ENCODE results near the gene CD1C. TPM values are rescaled to one million over a fixed set of nuclear protein-coding genes. Genes with fewer than 3 reads are reported as not detected.
"Not testable (repeated sequence)": the region's sequence is repeated elsewhere in the genome, so short reads cannot be mapped to it uniquely, and the experiment has no call there.

Gene CD1C
- total and polyA plus RNA-seq, 2 experiments from 2014 or later = not detected

GRCh38 chr1:158257888-158258287 is 31.8 kb upstream of the CD1C start:
- H3K9me3 ChIP-seq (ENCODE audit: low read depth) = no peaks in the 10 kb centered on the region
- H3K36me3 ChIP-seq (replicated peaks; ENCODE audit: insufficient read depth, low read depth) = no peaks in the 10 kb centered on the region
- no peaks in the 10 kb centered on the region for H4K20me1 ChIP-seq (ENCODE audit: insufficient read depth, poor library complexity, severe bottlenecking)
- H3K9me2 ChIP-seq (replicated peaks; ENCODE audit: insufficient read depth) = no peaks in the 10 kb centered on the region
- H3K27ac ChIP-seq = no peak overlapping the region
- no peak overlapping the region for H2AFZ ChIP-seq
- H3K4me2 ChIP-seq = no peak overlapping the region
- no peak for DNase-seq (ENCODE audit: low spot score)
- no peak for TF ChIP-seq EZH2phosphoT487 (IDR thresholded peaks at IDR 0.05; ENCODE audit: low read depth, severe bottlenecking, unreplicated experiment)
- TF ChIP-seq CTCF (IDR thresholded peaks at IDR 0.05; ENCODE audit: poor library complexity) = no peak
- no peak for TF ChIP-seq EZH2 (IDR thresholded peaks at IDR 0.05; ENCODE audit: borderline replicate concordance)
- 78% methylated on average over 2 of the region's 2 CpGs for WGBS (ENCODE audit: low lambda C conversion rate, missing lambda C conversion rate)
- H3K4me3 ChIP-seq = no peak overlapping the region
- H3K27me3 ChIP-seq = no peaks in the 10 kb centered on the region
- H3K4me1 ChIP-seq (ENCODE audit: insufficient read depth) = no peaks in the 10 kb centered on the region
- no peaks in the 10 kb centered on the region for H3K79me2 ChIP-seq

- Histone ChIP-seq H3K9me2 (replicated peaks; ENCODE audit: insufficient read depth) (no peaks in the 10 kb centered on the region), H3K4me3 (no peak overlapping the region), H3K27me3 (no peaks in the 10 kb centered on the region), H3K4me2 (no peak overlapping the region), H3K4me1 (ENCODE audit: insufficient read depth) (no peaks in the 10 kb centered on the region), H3K36me3 (replicated peaks; ENCODE audit: insufficient read depth, low read depth) (no peaks in the 10 kb centered on the region), H3K79me2 (no peaks in the 10 kb centered on the region), H4K20me1 (ENCODE audit: insufficient read depth, poor library complexity, severe bottlenecking) (no peaks in the 10 kb centered on the region), H2AFZ (no peak overlapping the region), H3K27ac (no peak overlapping the region), H3K9me3 (ENCODE audit: low read depth) (no peaks in the 10 kb centered on the region)
- DNase-seq (ENCODE audit: low spot score) = no peak
- TF ChIP-seq EZH2 (IDR thresholded peaks at IDR 0.05; ENCODE audit: borderline replicate concordance) = no peak
- no peak for TF ChIP-seq EZH2phosphoT487 (IDR thresholded peaks at IDR 0.05; ENCODE audit: low read depth, severe bottlenecking, unreplicated experiment)
- TF ChIP-seq CTCF (IDR thresholded peaks at IDR 0.05; ENCODE audit: poor library complexity) = no peak
- WGBS (ENCODE audit: low lambda C conversion rate, missing lambda C conversion rate) = 96% methylated on average over 1 of the region's 1 CpG
Measured at GRCh38 chr1:158259117-158259516, 30.6 kb upstream of the CD1C start.

GRCh38 chr1:158272681-158273080 is 17.0 kb upstream of the CD1C start:
- no peak overlapping the region for H3K4me3 ChIP-seq
- H3K36me3 ChIP-seq (replicated peaks; ENCODE audit: insufficient read depth, low read depth) = no peaks in the 10 kb centered on the region
- no peaks in the 10 kb centered on the region for H3K27me3 ChIP-seq
- no peaks in the 10 kb centered on the region for H3K9me2 ChIP-seq (replicated peaks; ENCODE audit: insufficient read depth)
- H3K79me2 ChIP-seq = no peaks in the 10 kb centered on the region
- H2AFZ ChIP-seq = no peak overlapping the region
- no peaks in the 10 kb centered on the region for H3K9me3 ChIP-seq (ENCODE audit: low read depth)
- H3K4me1 ChIP-seq (ENCODE audit: insufficient read depth) = no peaks in the 10 kb centered on the region
- H3K4me2 ChIP-seq = no peak overlapping the region
- TF ChIP-seq CTCF (IDR thresholded peaks at IDR 0.05; ENCODE audit: poor library complexity) = no peak
- no peak for TF ChIP-seq EZH2 (IDR thresholded peaks at IDR 0.05; ENCODE audit: borderline replicate concordance)
- TF ChIP-seq EZH2phosphoT487 (IDR thresholded peaks at IDR 0.05; ENCODE audit: low read depth, severe bottlenecking, unreplicated experiment) = no peak
- no peak overlapping the region for H3K27ac ChIP-seq
- no peaks in the 10 kb centered on the region for H4K20me1 ChIP-seq (ENCODE audit: insufficient read depth, poor library complexity, severe bottlenecking)
- no peak for DNase-seq (ENCODE audit: low spot score)

GRCh38 chr1:158274797-158275196 is 14.9 kb upstream of the CD1C start:
- Histone ChIP-seq H3K79me2 (no peaks in the 10 kb centered on the region), H3K27me3 (no peaks in the 10 kb centered on the region), H2AFZ (no peak overlapping the region), H3K9me3 (ENCODE audit: low read depth) (no peaks in the 10 kb centered on the region), H3K4me3 (no peak overlapping the region), H3K27ac (no peak overlapping the region), H3K4me1 (ENCODE audit: insufficient read depth) (no peaks in the 10 kb centered on the region), H3K4me2 (no peak overlapping the region), H4K20me1 (ENCODE audit: insufficient read depth, poor library complexity, severe bottlenecking) (no peaks in the 10 kb centered on the region), H3K36me3 (replicated peaks; ENCODE audit: insufficient read depth, low read depth) (no peaks in the 10 kb centered on the region), H3K9me2 (replicated peaks; ENCODE audit: insufficient read depth) (no peaks in the 10 kb centered on the region)
- TF ChIP-seq EZH2 (IDR thresholded peaks at IDR 0.05; ENCODE audit: borderline replicate concordance) (no peak), EZH2phosphoT487 (IDR thresholded peaks at IDR 0.05; ENCODE audit: low read depth, severe bottlenecking, unreplicated experiment) (no peak), CTCF (IDR thresholded peaks at IDR 0.05; ENCODE audit: poor library complexity) (no peak)
- WGBS (ENCODE audit: low lambda C conversion rate, missing lambda C conversion rate) = 86% methylated on average over 5 of the region's 5 CpGs
- no peak for DNase-seq (ENCODE audit: low spot score)

GRCh38 chr1:158282421-158282820 is 7.3 kb upstream of the CD1C start:
- H3K27me3 ChIP-seq; H3K9me3 ChIP-seq (ENCODE audit: low read depth); H3K79me2 ChIP-seq; H3K4me2 ChIP-seq; H3K4me3 ChIP-seq; H2AFZ ChIP-seq; H3K9me2 ChIP-seq (replicated peaks; ENCODE audit: insufficient read depth); H3K27ac ChIP-seq; H4K20me1 ChIP-seq (ENCODE audit: insufficient read depth, poor library complexity, severe bottlenecking); DNase-seq (ENCODE audit: low spot score); H3K36me3 ChIP-seq (replicated peaks; ENCODE audit: insufficient read depth, low read depth); H3K4me1 ChIP-seq (ENCODE audit: insufficient read depth): not testable (repeated sequence)
- 83% methylated on average over 2 of the region's 2 CpGs for WGBS (ENCODE audit: low lambda C conversion rate, missing lambda C conversion rate)

All from hepatocyte (in vitro differentiated cells).